ENCODE measurements around the gene AQP4.

- TF ChIP-seq CTCF (IDR thresholded peaks at IDR 0.05) (no peak), POLR2A (IDR thresholded peaks at IDR 0.05) (no peak)
These were observed 22.8 kb upstream of the AQP4 start for GRCh38 chr18:26888259-26888658.
